ENCODE results near the gene SCLY. TPM values are rescaled to one million over a fixed set of nuclear protein-coding genes. Genes with fewer than 3 reads are reported as not detected.
A peak's percentile ranks its signal among the peaks of the same experiment; 100 is the strongest.

SCLY gene
- total and polyA plus RNA-seq, 2 of the 13 experiments (the other 11 are each of a cell fraction or from before 2014, with no cell fraction given), result 27.9 to 38.6 TPM

DNA sequence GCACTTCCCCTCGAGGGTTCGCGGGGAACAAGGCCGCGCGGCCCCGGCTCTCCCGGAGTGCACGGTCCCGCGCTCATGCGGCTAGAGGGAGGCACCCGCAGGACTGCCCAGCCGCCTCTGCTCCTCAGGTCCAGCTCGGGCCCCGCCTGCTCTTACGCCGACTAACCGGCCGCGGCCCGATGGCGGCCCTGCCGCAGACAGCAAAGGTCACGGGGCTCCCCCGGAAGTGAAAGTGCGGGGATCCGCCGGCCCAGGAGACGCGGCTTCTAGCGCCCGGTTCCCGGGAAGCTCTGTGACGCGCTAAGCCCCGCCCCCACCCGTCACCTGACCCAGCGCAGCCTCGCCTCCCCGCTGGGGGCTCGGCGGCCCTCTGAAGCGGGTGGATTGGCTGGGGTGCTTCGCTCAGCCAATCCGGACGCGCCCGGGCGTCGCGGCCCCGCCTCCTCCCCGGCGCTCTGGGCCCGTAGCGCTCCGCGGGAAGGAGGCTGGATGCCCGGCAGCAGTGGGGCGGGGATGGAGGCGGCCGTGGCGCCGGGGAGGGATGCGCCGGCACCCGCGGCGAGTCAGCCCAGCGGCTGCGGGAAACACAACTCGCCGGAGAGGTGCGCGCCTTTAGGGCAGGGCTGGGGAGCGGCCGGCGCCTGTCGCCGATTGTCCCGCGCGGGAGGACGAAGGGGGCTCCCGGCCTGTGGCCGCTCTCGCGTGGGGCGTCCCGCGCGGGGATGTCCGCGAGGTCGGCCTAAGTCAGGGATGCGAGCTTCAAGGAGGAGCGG lies at the start of gene SCLY (continued):
- TF ChIP-seq, protein P1, sequence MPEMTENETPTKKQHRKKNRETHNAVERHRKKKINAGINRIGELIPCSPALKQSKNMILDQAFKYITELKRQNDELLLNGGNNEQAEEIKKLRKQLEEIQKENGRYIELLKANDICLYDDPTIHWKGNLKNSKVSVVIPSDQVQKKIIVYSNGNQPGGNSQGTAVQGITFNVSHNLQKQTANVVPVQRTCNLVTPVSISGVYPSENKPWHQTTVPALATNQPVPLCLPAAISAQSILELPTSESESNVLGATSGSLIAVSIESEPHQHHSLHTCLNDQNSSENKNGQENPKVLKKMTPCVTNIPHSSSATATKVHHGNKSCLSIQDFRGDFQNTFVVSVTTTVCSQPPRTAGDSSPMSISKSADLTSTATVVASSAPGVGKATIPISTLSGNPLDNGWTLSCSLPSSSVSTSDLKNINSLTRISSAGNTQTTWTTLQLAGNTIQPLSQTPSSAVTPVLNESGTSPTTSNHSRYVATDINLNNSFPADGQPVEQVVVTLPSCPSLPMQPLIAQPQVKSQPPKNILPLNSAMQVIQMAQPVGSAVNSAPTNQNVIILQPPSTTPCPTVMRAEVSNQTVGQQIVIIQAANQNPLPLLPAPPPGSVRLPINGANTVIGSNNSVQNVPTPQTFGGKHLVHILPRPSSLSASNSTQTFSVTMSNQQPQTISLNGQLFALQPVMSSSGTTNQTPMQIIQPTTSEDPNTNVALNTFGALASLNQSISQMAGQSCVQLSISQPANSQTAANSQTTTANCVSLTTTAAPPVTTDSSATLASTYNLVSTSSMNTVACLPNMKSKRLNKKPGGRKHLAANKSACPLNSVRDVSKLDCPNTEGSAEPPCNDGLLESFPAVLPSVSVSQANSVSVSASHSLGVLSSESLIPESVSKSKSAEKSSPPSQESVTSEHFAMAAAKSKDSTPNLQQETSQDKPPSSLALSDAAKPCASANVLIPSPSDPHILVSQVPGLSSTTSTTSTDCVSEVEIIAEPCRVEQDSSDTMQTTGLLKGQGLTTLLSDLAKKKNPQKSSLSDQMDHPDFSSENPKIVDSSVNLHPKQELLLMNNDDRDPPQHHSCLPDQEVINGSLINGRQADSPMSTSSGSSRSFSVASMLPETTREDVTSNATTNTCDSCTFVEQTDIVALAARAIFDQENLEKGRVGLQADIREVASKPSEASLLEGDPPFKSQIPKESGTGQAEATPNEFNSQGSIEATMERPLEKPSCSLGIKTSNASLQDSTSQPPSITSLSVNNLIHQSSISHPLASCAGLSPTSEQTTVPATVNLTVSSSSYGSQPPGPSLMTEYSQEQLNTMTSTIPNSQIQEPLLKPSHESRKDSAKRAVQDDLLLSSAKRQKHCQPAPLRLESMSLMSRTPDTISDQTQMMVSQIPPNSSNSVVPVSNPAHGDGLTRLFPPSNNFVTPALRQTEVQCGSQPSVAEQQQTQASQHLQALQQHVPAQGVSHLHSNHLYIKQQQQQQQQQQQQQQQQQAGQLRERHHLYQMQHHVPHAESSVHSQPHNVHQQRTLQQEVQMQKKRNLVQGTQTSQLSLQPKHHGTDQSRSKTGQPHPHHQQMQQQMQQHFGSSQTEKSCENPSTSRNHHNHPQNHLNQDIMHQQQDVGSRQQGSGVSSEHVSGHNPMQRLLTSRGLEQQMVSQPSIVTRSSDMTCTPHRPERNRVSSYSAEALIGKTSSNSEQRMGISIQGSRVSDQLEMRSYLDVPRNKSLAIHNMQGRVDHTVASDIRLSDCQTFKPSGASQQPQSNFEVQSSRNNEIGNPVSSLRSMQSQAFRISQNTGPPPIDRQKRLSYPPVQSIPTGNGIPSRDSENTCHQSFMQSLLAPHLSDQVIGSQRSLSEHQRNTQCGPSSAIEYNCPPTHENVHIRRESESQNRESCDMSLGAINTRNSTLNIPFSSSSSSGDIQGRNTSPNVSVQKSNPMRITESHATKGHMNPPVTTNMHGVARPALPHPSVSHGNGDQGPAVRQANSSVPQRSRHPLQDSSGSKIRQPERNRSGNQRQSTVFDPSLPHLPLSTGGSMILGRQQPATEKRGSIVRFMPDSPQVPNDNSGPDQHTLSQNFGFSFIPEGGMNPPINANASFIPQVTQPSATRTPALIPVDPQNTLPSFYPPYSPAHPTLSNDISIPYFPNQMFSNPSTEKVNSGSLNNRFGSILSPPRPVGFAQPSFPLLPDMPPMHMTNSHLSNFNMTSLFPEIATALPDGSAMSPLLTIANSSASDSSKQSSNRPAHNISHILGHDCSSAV (CRISPR knock-in tag; IDR thresholded peaks at IDR 0.05; ENCODE audit: borderline replicate concordance), result no peak
- TF ChIP-seq ZNF713 (CRISPR knock-in tag; IDR thresholded peaks at IDR 0.05), result 0 out of 2 replicates have a peak, but pooled peaks have one; percentile 74
- peak; percentile 55; the same call in 1 of the 2 replicates for TF ChIP-seq ZNF773 (CRISPR knock-in tag; IDR thresholded peaks at IDR 0.05; ENCODE audit: borderline replicate concordance)
- TF ChIP-seq EEA1 (CRISPR knock-in tag; IDR thresholded peaks at IDR 0.05; ENCODE audit: borderline replicate concordance), result 0 out of 2 replicates have a peak, but pooled peaks have one; percentile 36
- TF ChIP-seq NFKB2 (CRISPR knock-in tag; IDR thresholded peaks at IDR 0.05; ENCODE audit: borderline replicate concordance), result peak; percentile 66
- TF ChIP-seq HMG20A (CRISPR knock-in tag; IDR thresholded peaks at IDR 0.05; ENCODE audit: borderline replicate concordance), result peak; percentile 55
- no peak; the same call in 1 of the 2 replicates for TF ChIP-seq IRX3 (CRISPR knock-in tag; IDR thresholded peaks at IDR 0.05; ENCODE audit: borderline replicate concordance, low read depth)
- TF ChIP-seq, protein P2, sequence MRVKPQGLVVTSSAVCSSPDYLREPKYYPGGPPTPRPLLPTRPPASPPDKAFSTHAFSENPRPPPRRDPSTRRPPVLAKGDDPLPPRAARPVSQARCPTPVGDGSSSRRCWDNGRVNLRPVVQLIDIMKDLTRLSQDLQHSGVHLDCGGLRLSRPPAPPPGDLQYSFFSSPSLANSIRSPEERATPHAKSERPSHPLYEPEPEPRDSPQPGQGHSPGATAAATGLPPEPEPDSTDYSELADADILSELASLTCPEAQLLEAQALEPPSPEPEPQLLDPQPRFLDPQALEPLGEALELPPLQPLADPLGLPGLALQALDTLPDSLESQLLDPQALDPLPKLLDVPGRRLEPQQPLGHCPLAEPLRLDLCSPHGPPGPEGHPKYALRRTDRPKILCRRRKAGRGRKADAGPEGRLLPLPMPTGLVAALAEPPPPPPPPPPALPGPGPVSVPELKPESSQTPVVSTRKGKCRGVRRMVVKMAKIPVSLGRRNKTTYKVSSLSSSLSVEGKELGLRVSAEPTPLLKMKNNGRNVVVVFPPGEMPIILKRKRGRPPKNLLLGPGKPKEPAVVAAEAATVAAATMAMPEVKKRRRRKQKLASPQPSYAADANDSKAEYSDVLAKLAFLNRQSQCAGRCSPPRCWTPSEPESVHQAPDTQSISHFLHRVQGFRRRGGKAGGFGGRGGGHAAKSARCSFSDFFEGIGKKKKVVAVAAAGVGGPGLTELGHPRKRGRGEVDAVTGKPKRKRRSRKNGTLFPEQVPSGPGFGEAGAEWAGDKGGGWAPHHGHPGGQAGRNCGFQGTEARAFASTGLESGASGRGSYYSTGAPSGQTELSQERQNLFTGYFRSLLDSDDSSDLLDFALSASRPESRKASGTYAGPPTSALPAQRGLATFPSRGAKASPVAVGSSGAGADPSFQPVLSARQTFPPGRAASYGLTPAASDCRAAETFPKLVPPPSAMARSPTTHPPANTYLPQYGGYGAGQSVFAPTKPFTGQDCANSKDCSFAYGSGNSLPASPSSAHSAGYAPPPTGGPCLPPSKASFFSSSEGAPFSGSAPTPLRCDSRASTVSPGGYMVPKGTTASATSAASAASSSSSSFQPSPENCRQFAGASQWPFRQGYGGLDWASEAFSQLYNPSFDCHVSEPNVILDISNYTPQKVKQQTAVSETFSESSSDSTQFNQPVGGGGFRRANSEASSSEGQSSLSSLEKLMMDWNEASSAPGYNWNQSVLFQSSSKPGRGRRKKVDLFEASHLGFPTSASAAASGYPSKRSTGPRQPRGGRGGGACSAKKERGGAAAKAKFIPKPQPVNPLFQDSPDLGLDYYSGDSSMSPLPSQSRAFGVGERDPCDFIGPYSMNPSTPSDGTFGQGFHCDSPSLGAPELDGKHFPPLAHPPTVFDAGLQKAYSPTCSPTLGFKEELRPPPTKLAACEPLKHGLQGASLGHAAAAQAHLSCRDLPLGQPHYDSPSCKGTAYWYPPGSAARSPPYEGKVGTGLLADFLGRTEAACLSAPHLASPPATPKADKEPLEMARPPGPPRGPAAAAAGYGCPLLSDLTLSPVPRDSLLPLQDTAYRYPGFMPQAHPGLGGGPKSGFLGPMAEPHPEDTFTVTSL (CRISPR knock-in tag; IDR thresholded peaks at IDR 0.05; ENCODE audit: borderline replicate concordance), result peak; percentile 72
- peak; percentile 71; the same call in 1 of the 2 replicates for TF ChIP-seq BCL6 (CRISPR knock-in tag; IDR thresholded peaks at IDR 0.05)
- no peak for TF ChIP-seq NR3C1 (CRISPR knock-in tag; IDR thresholded peaks at IDR 0.05)
- peak; percentile 49 for TF ChIP-seq IKZF4 (CRISPR knock-in tag; IDR thresholded peaks at IDR 0.05; ENCODE audit: borderline replicate concordance, low read depth, not compliant biosample characterization)
- TF ChIP-seq KDM2A (CRISPR knock-in tag; IDR thresholded peaks at IDR 0.05; ENCODE audit: borderline replicate concordance, low read depth), result peak; percentile 98
